ENCODE results near the gene REEP5. TPM values are rescaled to one million over a fixed set of nuclear protein-coding genes. Genes with fewer than 3 reads are reported as not detected.
"Not testable (repeated sequence)": the region's sequence is repeated elsewhere in the genome, so short reads cannot be mapped to it uniquely, and the experiment has no call there.

Gene REEP5
- 61.0 and 98.4 TPM in 2 replicates for total RNA-seq (ENCODE audit: low replicate concordance)
- long read RNA-seq, transcript REEP5-202 (5 exons, 3,326 nt), result major isoform, 461 of 482 reads
- long read RNA-seq, partial matches to known transcripts, result 5 of 482 reads
- long read RNA-seq, other reads (novel, unspliced or antisense), result 14 of 482 reads

- peaks cover 36% of the 10 kb centered on the region for H3K4me1 Mint-ChIP-seq (ENCODE audit: unreplicated experiment)
- peak within 1 kb of the TSS; percentile 97 for H3K4me3 Mint-ChIP-seq
- DNase-seq (ENCODE audit: extremely low spot score, unreplicated experiment), result peak; percentile 87
- TF ChIP-seq CTCF (conservative IDR thresholded peaks at IDR 0.05), result peak; percentile 86
- H3K27me3 Mint-ChIP-seq, result no peaks in the 10 kb centered on the region
- H3K36me3 Mint-ChIP-seq, result peaks cover 24% of the 10 kb centered on the region
- H3K27ac Mint-ChIP-seq, result peak within 1 kb of the TSS; percentile 98
- no peaks in the 10 kb centered on the region for H3K9me3 Mint-ChIP-seq
Observed at GRCh38 chr5:112921833-112922817, at the start of gene REEP5. TSS of gene REEP5 (minus strand) at chr5:112922227. CDS start at chr5:112922190, 37 bp downstream.

DNA sequence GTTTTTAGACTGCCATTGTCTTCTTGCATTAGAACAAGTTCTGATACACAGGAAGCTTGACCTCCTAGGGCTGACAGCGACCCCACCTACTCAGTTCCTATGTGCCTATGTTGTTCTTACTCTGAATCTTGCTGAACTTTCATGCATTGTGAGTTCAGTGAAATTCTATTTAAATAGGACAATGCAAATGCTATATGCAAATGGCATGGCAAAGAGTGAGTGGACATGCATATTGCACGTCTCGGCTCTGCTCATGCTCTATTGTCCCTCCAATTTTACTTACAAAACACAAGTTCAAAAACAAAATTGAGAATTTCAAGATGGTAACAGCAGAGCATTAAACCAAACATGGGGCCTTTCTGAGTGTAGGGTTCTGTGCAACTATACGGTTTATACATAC, 49.2 kb upstream of the REEP5 start:
- no peak overlapping the region for H3K27ac Mint-ChIP-seq
- no peak for DNase-seq (ENCODE audit: extremely low spot score, unreplicated experiment)
- TF ChIP-seq CTCF (conservative IDR thresholded peaks at IDR 0.05), result no peak

GRCh38 chr5:112968411-112969106, 46.5 kb upstream of the REEP5 start:
- Mint-ChIP-seq H3K27me3 (no peaks in the 10 kb centered on the region), H3K36me3 (no peaks in the 10 kb centered on the region), H3K4me3 (no peak overlapping the region), H3K9me3 (no peaks in the 10 kb centered on the region), H3K4me1 (ENCODE audit: unreplicated experiment) (no peaks in the 10 kb centered on the region), H3K27ac (no peak overlapping the region)
- no peak for TF ChIP-seq CTCF (conservative IDR thresholded peaks at IDR 0.05)
- DNase-seq (ENCODE audit: extremely low spot score, unreplicated experiment), result no peak

More for the DNA sequence above, 49.2 kb upstream of the REEP5 start:
- no peaks in the 10 kb centered on the region for H3K27me3 Mint-ChIP-seq
- H3K36me3 Mint-ChIP-seq, result no peaks in the 10 kb centered on the region
- no peak overlapping the region for H3K4me3 Mint-ChIP-seq
- peaks cover 6% of the 10 kb centered on the region for H3K4me1 Mint-ChIP-seq (ENCODE audit: unreplicated experiment)
- H3K9me3 Mint-ChIP-seq, result no peaks in the 10 kb centered on the region

DNA sequence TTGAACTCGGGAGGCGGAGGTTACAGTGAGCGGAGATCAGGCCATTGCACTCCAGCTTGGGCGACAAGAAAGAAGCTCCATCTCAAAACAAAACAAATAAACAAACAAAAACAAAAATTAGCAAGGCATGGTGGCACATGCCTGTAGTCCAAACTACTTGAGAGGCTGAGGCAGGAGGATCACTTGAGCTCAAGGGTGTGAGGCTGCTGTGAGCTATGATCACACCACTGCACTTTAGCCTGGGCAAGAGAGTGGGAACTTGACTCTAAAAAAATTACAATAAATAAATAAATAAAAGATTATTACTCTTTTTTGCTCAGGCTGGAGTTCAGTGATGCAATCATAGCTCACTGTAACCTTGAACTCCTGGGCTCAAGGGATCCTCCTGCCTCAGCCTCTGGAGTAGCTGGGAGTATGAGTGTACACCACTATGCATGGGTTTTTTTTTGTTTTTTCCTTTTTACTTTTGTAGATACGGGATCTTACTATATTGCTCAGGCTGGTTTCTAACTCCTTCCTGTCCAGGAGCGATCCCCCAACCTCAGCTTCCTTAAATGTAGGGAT, 45.6 kb upstream of the REEP5 start:
- no peaks in the 10 kb centered on the region for H3K4me1 Mint-ChIP-seq (ENCODE audit: unreplicated experiment)
- no peaks in the 10 kb centered on the region for H3K9me3 Mint-ChIP-seq
- no peak overlapping the region for H3K27ac Mint-ChIP-seq
- no peaks in the 10 kb centered on the region for H3K27me3 Mint-ChIP-seq
- no peak for DNase-seq (ENCODE audit: extremely low spot score, unreplicated experiment)
- H3K36me3 Mint-ChIP-seq, result no peaks in the 10 kb centered on the region
- no peak overlapping the region for H3K4me3 Mint-ChIP-seq
- TF ChIP-seq CTCF (conservative IDR thresholded peaks at IDR 0.05), result no peak

DNA sequence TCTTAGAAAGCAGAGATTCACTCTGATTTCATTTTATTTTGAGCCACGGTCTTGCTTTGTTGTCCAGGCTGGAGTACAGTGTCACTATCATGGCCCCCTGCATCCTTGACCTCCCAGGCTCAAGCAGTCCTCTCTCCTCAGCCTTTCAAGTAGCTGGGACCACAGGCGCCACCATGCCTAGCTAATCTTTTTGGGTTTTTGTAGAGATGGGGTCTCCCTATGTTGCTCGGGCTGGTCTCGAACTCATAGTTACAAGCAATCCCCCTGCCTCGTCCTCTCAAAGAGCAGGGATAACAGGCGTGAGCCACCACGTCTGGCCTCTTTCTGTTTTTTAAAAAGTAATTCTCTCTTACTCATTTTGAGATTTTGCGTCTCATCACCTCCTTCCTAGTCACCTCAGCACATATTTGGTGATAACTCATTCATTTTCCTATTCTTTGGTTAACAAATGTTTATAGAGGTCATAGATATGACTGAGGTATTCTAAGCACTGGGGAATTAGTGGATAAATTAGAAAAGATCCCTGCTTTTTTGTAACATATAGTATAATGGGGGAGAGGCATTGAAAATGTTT, 43.8 kb upstream of the REEP5 start:
- Mint-ChIP-seq H3K4me1 (ENCODE audit: unreplicated experiment) (peaks cover 5% of the 10 kb centered on the region), H3K27ac (no peak overlapping the region), H3K9me3 (no peaks in the 10 kb centered on the region), H3K36me3 (no peaks in the 10 kb centered on the region), H3K4me3 (no peak overlapping the region), H3K27me3 (no peaks in the 10 kb centered on the region)
- no peak for DNase-seq (ENCODE audit: extremely low spot score, unreplicated experiment)
- no peak for TF ChIP-seq CTCF (conservative IDR thresholded peaks at IDR 0.05)

DNA sequence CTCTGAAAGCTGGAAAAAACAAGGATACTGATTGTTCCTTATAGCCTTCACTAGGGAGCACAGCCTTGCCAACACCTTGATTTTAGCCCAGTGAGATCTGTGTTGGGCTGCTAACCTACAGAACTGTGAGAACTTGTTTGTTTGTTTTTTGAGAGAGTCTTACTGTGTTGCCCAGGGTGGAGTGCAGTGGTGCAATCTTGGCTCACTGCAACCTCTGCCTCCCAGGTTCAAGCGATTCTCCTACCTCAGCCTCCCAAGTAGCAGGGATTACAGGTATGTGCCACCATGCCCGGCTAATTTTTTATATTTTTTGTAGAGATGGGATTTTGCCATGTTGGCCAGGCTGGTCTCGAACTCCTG, 41.3 kb upstream of the REEP5 start:
- peaks cover 16% of the 10 kb centered on the region for H3K4me1 Mint-ChIP-seq (ENCODE audit: unreplicated experiment)
- not testable (repeated sequence) for H3K27ac Mint-ChIP-seq

More for the DNA sequence above, 41.3 kb upstream of the REEP5 start:
- H3K4me3 Mint-ChIP-seq; DNase-seq (ENCODE audit: extremely low spot score, unreplicated experiment); H3K27me3 Mint-ChIP-seq; H3K36me3 Mint-ChIP-seq; H3K9me3 Mint-ChIP-seq: not testable (repeated sequence)

Data from type B pancreatic cell (in vitro differentiated cells).